Astrocyte of the spinal cord (primary cell): ENCODE data around the gene EEF1E1.

Source experiments
- DNase-seq: peaks from one replicate; pipeline ENCODE4 v3.0.0; 2011; ENCODE audit warnings: low read depth, low spot score
- H3K4me3 ChIP-seq: 2 replicates; pipeline ENCODE4 v1.5.1; 2011; ENCODE audit warnings: low read depth, mild to moderate bottlenecking, low read length, moderate library complexity
- in situ Hi-C: cut with HindIII; loops from 2 replicates; pipeline ENCODE4 v1.10.0; 2017; ENCODE audit warnings: low sequenced_read_pairs
- TF ChIP-seq, protein P1 (sequence below): IDR thresholded peaks from 2 replicates; pipeline ENCODE4 v1.5.1; 2012; ENCODE audit warnings: low read depth, mild to moderate bottlenecking, low read length, inconsistent platforms

Gene EEF1E1

DNA sequence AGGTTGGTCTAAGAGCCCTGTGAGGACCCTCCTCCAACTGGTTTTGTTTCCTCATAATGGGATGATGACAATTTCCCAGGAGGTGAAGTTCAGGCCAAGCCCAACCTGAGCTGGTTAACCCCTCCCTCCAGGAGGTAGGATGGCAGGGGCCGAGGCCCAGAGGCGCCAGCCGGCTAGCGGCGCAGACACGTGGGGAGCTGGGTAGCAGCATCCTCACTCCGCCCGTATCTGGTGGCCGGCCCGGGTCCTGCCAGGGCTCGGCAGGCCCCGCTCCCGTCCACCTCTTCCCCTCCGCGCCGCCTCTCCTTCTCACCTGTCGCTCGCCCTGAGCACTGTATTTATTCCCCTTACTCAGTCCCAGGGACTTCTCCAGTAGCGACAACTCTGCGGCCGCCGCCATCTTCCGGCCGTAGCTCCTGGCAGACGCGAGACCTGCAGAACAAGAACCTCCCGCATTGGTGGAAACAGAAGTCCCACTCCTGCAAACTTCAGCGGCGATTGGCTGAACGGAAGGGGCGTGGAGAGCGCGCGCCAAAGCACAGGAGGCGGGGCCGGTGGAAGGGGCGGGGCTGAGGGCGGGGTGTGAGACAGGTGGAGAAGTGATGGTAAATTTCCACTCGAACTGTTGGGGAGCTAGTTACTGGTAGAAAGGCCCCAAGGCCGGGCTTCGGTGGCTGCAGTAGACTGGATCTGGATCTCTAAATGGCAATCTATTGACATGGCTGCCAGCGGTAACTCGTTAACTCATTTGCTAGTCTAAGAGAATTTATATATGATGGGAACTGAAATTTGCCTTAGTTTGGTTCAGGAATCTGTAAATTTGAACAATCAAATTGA, at the start of gene EEF1E1:
EEF1E1 (minus strand) TSS at position 427 of the 837 bp plus-strand sequence; CDS start at position 400, 27 bp downstream.
- peak within 1 kb of the TSS; percentile 88 for H3K4me3 ChIP-seq
- in situ Hi-C loops, result no loop called here
- TF ChIP-seq, protein P1, sequence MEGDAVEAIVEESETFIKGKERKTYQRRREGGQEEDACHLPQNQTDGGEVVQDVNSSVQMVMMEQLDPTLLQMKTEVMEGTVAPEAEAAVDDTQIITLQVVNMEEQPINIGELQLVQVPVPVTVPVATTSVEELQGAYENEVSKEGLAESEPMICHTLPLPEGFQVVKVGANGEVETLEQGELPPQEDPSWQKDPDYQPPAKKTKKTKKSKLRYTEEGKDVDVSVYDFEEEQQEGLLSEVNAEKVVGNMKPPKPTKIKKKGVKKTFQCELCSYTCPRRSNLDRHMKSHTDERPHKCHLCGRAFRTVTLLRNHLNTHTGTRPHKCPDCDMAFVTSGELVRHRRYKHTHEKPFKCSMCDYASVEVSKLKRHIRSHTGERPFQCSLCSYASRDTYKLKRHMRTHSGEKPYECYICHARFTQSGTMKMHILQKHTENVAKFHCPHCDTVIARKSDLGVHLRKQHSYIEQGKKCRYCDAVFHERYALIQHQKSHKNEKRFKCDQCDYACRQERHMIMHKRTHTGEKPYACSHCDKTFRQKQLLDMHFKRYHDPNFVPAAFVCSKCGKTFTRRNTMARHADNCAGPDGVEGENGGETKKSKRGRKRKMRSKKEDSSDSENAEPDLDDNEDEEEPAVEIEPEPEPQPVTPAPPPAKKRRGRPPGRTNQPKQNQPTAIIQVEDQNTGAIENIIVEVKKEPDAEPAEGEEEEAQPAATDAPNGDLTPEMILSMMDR, result no peak
- peak; percentile 96 for DNase-seq

DNA sequence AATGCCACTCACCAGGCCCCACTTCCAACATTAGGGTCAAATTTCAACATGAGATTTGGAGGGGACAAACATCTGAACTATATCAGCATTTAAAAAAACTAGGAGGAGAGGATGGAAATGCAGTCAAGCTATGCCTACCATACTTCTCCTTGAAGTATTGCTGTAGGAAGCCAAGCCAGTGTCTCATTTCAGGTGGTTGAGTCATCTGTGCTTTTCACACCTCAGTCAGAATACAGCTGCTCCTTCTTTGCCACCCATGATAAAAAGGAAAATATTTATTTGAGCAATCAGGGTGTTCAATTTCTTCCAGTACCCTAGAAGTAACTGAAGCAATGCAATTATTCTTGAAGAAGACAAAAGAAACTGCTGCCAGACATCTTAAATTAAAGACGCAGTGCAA, 47.0 kb upstream of the EEF1E1 start:
- TF ChIP-seq, protein P1, result no peak
- no peak for DNase-seq
- in situ Hi-C loops, result no loop called here
- no peak overlapping the region for H3K4me3 ChIP-seq

DNA sequence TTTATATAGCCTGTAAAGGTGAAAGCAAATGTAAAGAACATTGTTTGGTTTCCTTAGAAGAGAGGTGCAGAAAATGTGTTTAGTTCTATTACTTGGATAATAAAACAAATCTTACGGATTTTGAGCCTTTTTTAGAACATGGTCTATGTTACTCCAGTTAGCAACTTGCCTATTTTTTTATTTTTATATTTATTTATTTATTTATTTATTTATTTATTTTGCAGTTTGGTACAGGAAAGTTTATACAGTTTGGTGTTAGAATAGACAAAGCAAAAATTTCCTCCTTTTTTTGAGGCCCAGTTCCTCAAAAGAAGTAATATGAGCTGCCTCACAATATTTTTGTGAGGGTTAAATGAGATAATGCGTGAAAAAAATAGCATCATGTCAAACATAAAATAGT, 41.6 kb upstream of the EEF1E1 start:
- TF ChIP-seq, protein P1, result no peak
- no peak for DNase-seq
- in situ Hi-C loops, result no loop called here
- H3K4me3 ChIP-seq, result no peak overlapping the region

DNA sequence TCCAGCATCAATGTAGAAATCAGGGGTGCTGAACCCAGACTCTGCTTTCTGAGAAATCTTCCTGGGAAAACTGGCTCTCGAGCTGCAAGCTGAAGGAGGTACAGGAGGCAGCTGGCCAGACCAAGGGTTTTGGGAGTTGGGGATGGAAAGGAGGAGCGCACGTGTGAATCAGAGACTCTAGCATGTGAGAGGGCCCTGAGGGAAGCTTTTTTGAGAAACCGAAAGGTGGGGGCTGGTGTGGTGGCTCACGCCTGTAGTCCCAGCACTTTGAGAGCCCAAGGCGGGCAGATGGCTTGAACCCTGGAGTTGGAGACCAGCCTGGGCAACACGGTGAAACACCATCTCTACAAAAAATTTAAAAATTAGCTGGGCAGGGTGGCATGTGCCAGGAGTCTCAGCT, 37.1 kb upstream of the EEF1E1 start:
- in situ Hi-C loops, result no loop called here
- DNase-seq, result no peak
- TF ChIP-seq, protein P1, result no peak
- no peak overlapping the region for H3K4me3 ChIP-seq

DNA sequence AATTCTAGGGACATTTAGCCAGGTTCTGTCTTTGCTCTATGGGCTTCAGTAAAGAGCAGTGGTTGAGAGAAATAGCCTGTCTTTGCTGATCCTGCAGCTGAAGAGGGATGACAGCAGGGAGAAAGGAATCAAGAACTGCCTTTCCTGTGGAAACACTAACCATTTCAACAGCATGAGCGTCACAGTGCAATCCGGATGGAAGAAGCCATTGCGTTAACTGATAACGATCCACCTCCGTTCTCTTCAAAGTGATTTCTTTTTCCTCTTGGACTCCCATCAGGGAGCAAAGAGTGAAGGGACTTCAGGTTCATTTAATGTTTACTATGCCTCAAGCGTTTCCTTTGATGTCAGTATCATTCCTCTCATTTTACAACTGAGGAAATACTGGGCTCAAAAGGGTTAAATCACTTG, 35.2 kb upstream of the EEF1E1 start:
- DNase-seq, result no peak
- in situ Hi-C loops, result no loop called here
- TF ChIP-seq, protein P1, result no peak
- H3K4me3 ChIP-seq, result no peak overlapping the region

DNA sequence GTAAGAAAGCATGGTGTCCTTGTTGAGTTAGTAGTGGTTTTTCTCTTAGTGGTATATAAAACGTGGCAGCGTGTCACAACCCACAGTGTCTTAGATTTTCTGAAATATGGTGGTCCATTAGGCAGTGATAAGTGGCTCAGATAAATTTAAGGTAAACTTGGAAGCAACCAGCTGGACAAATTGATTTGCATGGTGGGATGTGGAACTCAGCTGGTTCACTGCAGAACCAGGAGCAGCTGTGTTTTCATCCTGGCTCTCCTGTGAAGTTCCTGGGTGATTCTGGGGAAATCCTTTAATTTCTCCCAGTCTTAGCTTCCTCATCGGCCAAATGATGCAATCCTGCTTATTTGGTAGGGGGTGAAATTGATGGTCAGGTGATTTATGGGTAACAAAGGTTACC, 32.9 kb upstream of the EEF1E1 start:
- DNase-seq, result no peak
- H3K4me3 ChIP-seq, result no peak overlapping the region
- in situ Hi-C loops, result no loop called here
- TF ChIP-seq, protein P1, result no peak
